Chondrocyte (in vitro differentiated cells): ENCODE results near the gene CYP1A2. TPM values are rescaled to one million over a fixed set of nuclear protein-coding genes. Genes with fewer than 3 reads are reported as not detected.
"Not testable (repeated sequence)": the region's sequence is repeated elsewhere in the genome, so short reads cannot be mapped to it uniquely, and the experiment has no call there.

Experiments used
- DNase-seq: peaks from one replicate; pipeline ENCODE4 v3.0.0; 2021; ENCODE audit warnings: mixed read lengths, low spot score
- H3K27ac Mint-ChIP-seq: one replicate; pipeline ENCODE4 v1.8.0; 2021; ENCODE audit warnings: mild to moderate bottlenecking, moderate library complexity, mixed read lengths; ENCODE audit not compliant: unreplicated experiment
- H3K27me3 Mint-ChIP-seq: 2 replicates; pipeline ENCODE4 v1.8.0; 2021; ENCODE audit warnings: low read depth, mixed read lengths
- H3K36me3 Mint-ChIP-seq: 2 replicates; pipeline ENCODE4 v1.8.0; 2021; ENCODE audit warnings: low read depth, mixed read lengths
- H3K4me1 Mint-ChIP-seq: 2 replicates; pipeline ENCODE4 v1.8.0; 2021; ENCODE audit warnings: low read depth, mild to moderate bottlenecking, mixed read lengths
- H3K4me3 Mint-ChIP-seq: one replicate; pipeline ENCODE4 v1.8.0; 2021; ENCODE audit warnings: mild to moderate bottlenecking, moderate library complexity, mixed read lengths; ENCODE audit not compliant: unreplicated experiment
- H3K9me3 Mint-ChIP-seq: 2 replicates; pipeline ENCODE4 v1.8.0; 2021; ENCODE audit warnings: low read depth, mixed read lengths
- CTCF ChIP-seq: fragments of 200-600 bp; sonication (generic); IDR thresholded peaks from 2 replicates; pipeline ENCODE4 v1.5.0; 2021; ENCODE audit warnings: antibody characterized with exemption, mild to moderate bottlenecking, moderate library complexity
- total RNA-seq: library from RNA; stranded (reverse); gene quantifications from 3 replicates; pipeline ENCODE4 v1.2.1, GENCODE V29; 2021

Gene CYP1A2
- total RNA-seq, 1 donor from 2014 or later: not detected

GRCh38 chr15:74725225-74725774, 23.3 kb upstream of the CYP1A2 start, which contains the start of gene CYP1A1:
TSS of gene CYP1A1 (minus strand) at chr15:74725528. CDS start at chr15:74723097, 2,431 bp downstream.
- Mint-ChIP-seq H3K36me3 (no peaks in the 10 kb centered on the region), H3K4me3 (peak within 1 kb of the TSS; percentile 68), H3K27me3 (no peaks in the 10 kb centered on the region), H3K9me3 (no peaks in the 10 kb centered on the region), H3K27ac (no peak within 1 kb of the TSS), H3K4me1 (peaks cover 20% of the 10 kb centered on the region)
- no peak for DNase-seq
- TF ChIP-seq CTCF: no peak

- H3K36me3 Mint-ChIP-seq: no peaks in the 10 kb centered on the region
- H3K4me1 Mint-ChIP-seq: peaks cover 20% of the 10 kb centered on the region
- H3K4me3 Mint-ChIP-seq: peak overlapping the region; percentile 68
- DNase-seq: no peak
- H3K27ac Mint-ChIP-seq: no peak overlapping the region
- peak; percentile 24 for TF ChIP-seq CTCF
- peaks cover 1% of the 10 kb centered on the region for H3K27me3 Mint-ChIP-seq
- H3K9me3 Mint-ChIP-seq: no peaks in the 10 kb centered on the region
These were observed 22.5 kb upstream of the CYP1A2 start for GRCh38 chr15:74725845-74726773.

- Mint-ChIP-seq H3K27me3 (peaks cover 3% of the 10 kb centered on the region), H3K27ac (no peak overlapping the region)
- TF ChIP-seq CTCF: no peak
These were observed 21.9 kb upstream of the CYP1A2 start for GRCh38 chr15:74726774-74727164.

GRCh38 chr15:74727727-74728126, 20.9 kb upstream of the CYP1A2 start:
- Mint-ChIP-seq H3K27ac (no peak overlapping the region), H3K27me3 (peaks cover 5% of the 10 kb centered on the region), H3K4me1 (peaks cover 20% of the 10 kb centered on the region), H3K9me3 (no peaks in the 10 kb centered on the region), H3K36me3 (no peaks in the 10 kb centered on the region), H3K4me3 (no peak overlapping the region)
- TF ChIP-seq CTCF: no peak
- no peak for DNase-seq

More at GRCh38 chr15:74726774-74727164, 21.9 kb upstream of the CYP1A2 start:
- Mint-ChIP-seq H3K4me3 (peak overlapping the region; percentile 51), H3K9me3 (no peaks in the 10 kb centered on the region), H3K4me1 (peaks cover 20% of the 10 kb centered on the region), H3K36me3 (no peaks in the 10 kb centered on the region)
- DNase-seq: no peak

- H3K4me1 Mint-ChIP-seq: peaks cover 20% of the 10 kb centered on the region
- not testable (repeated sequence) for DNase-seq, H3K27me3 Mint-ChIP-seq, H3K36me3 Mint-ChIP-seq, H3K27ac Mint-ChIP-seq, H3K4me3 Mint-ChIP-seq, H3K9me3 Mint-ChIP-seq
These were observed 19.9 kb upstream of the CYP1A2 start for GRCh38 chr15:74728699-74729098.

GRCh38 chr15:74729372-74729771, 19.3 kb upstream of the CYP1A2 start:
- not testable (repeated sequence) for DNase-seq, H3K4me3 Mint-ChIP-seq, H3K27me3 Mint-ChIP-seq, H3K27ac Mint-ChIP-seq, H3K36me3 Mint-ChIP-seq, H3K9me3 Mint-ChIP-seq
- peaks cover 20% of the 10 kb centered on the region for H3K4me1 Mint-ChIP-seq
